Caco-2 (cell line): ENCODE data around the gene SPARCL1. TPM values are rescaled to one million over a fixed set of nuclear protein-coding genes. Genes with fewer than 3 reads are reported as not detected.

Source experiments
- BruUV-seq: library from RNA; stranded (reverse); fragments of 400-500 nt; replicated peaks from 2 replicates; lab custom pipeline; 2021; lab: Mats Ljungman, UMichigan
- CTCF ChIA-PET: fragments of 300-600 bp; sonication (Branson Sonifier 250); formaldehyde crosslinking; loops from one replicate; lab custom pipeline; 2022; ENCODE audit warnings: antibody characterized with exemption; lab: Charles Lee
- POLR2A ChIA-PET: fragments of 300-600 bp; sonication (Branson Sonifier 250); formaldehyde crosslinking; loops from one replicate; lab custom pipeline; 2022; ENCODE audit warnings: antibody characterized with exemption; lab: Charles Lee
- DNase-seq, 2 experiments: peaks; one replicate each; pipeline versions ENCODE4 v3.0.0 to v3.0.0-alpha.2; 2020 to 2022
- H3K27me3 ChIP-seq: replicated peaks from 2 replicates; pipeline ENCODE4 v1.6.0; 2011; ENCODE audit warnings: low read length; ENCODE audit not compliant: control insufficient read depth, insufficient read depth
- H3K36me3 ChIP-seq: 2 replicates; pipeline ENCODE4 v1.5.1; 2011; ENCODE audit warnings: low read length; ENCODE audit not compliant: control insufficient read depth, insufficient read depth
- H3K4me1 ChIP-seq: fragments of 250-450 bp; sonication (Bioruptor Pico); 2 replicates; pipeline ENCODE4 v1.5.1; 2020; ENCODE audit warnings: mild to moderate bottlenecking
- H3K4me3 ChIP-seq: 2 replicates; pipeline ENCODE4 v1.5.1; 2011; ENCODE audit warnings: low read depth, mild to moderate bottlenecking, control low read depth, low read length
- H3K9me3 ChIP-seq: fragments of 250-450 bp; sonication (Bioruptor Pico); 2 replicates; pipeline ENCODE4 v1.5.1; 2020; ENCODE audit warnings: mild to moderate bottlenecking, moderate library complexity
- H3K27ac Mint-ChIP-seq: one replicate; pipeline ENCODE4 v1.8.0; 2022; ENCODE audit warnings: mixed read lengths; ENCODE audit not compliant: unreplicated experiment
- H3K27me3 Mint-ChIP-seq: one replicate; pipeline ENCODE4 v1.8.0; 2022; ENCODE audit warnings: mixed read lengths; ENCODE audit not compliant: insufficient read depth, unreplicated experiment
- H3K36me3 Mint-ChIP-seq: one replicate; pipeline ENCODE4 v1.8.0; 2022; ENCODE audit warnings: mild to moderate bottlenecking, mixed read lengths; ENCODE audit not compliant: insufficient read depth, unreplicated experiment
- H3K4me1 Mint-ChIP-seq: one replicate; pipeline ENCODE4 v1.8.0; 2022; ENCODE audit warnings: low read depth, mixed read lengths; ENCODE audit not compliant: unreplicated experiment
- H3K4me3 Mint-ChIP-seq: one replicate; pipeline ENCODE4 v1.8.0; 2022; ENCODE audit warnings: mild to moderate bottlenecking, moderate library complexity, mixed read lengths; ENCODE audit not compliant: unreplicated experiment
- H3K9me3 Mint-ChIP-seq: one replicate; pipeline ENCODE4 v1.8.0; 2022; ENCODE audit warnings: mixed read lengths; ENCODE audit not compliant: unreplicated experiment
- CTCF ChIP-seq, 2 experiments: fragments of 200-600 bp in 1 of 2; IDR thresholded peaks; 1 replicate in 1 of 2; 2 replicates in 1 of 2; pipeline versions ENCODE4 v1.5.1 to v1.8.0; 2011 to 2022; ENCODE audit warnings: antibody characterized with exemption in 1 of 2, control low read depth in 1 of 2, inconsistent platforms in 1 of 2, low read depth in 1 of 2, low read length in 1 of 2, mild to moderate bottlenecking in 1 of 2, moderate library complexity in 1 of 2; ENCODE audit not compliant: insufficient read depth in 1 of 2, severe bottlenecking in 1 of 2, unreplicated experiment in 1 of 2
- intact Hi-C: fragments of 100-400 bp; cut with micrococcal nuclease; formaldehyde crosslinking; loops from one replicate; pipeline ENCODE4 v1.10.0; 2022; ENCODE audit not compliant: unreplicated experiment
- total RNA-seq: library from RNA; stranded (reverse); gene quantifications from 2 replicates; pipeline ENCODE4 v1.2.3, GENCODE V29; 2022

SPARCL1 gene
- total RNA-seq, 1 experiment from 2014 or later, result 0.18 TPM

GRCh38 chr4:87547016-87547708 lies 18.0 kb upstream of the SPARCL1 start:
- H3K27ac Mint-ChIP-seq, result no peak overlapping the region
- POLR2A ChIA-PET, result no interaction called here
- no TSS peak for BruUV-seq

GRCh38 chr4:87545052-87545451 lies 15.9 kb upstream of the SPARCL1 start:
- H3K9me3 Mint-ChIP-seq, result no peaks in the 10 kb centered on the region
- Histone ChIP-seq H3K4me3 (no peak overlapping the region), H3K27me3 (no peaks in the 10 kb centered on the region), H3K9me3 (no peaks in the 10 kb centered on the region), H3K36me3 (no peaks in the 10 kb centered on the region), H3K4me1 (no peaks in the 10 kb centered on the region)
- H3K27ac Mint-ChIP-seq, result no peak overlapping the region
- no peak for DNase-seq
- no peaks in the 10 kb centered on the region for H3K36me3 Mint-ChIP-seq
- TF ChIP-seq CTCF (IDR thresholded peaks at IDR 0.05; ENCODE audit: insufficient read depth in 1 of 2, low read depth in 1 of 2, low read length in 1 of 2, severe bottlenecking in 1 of 2, unreplicated experiment in 1 of 2), result no peak
- no peak overlapping the region for H3K4me3 Mint-ChIP-seq
- CTCF ChIA-PET, result no interaction called here
- BruUV-seq, result no TSS peak
- H3K4me1 Mint-ChIP-seq, result no peaks in the 10 kb centered on the region
- H3K27me3 Mint-ChIP-seq, result peaks cover 13% of the 10 kb centered on the region
- POLR2A ChIA-PET, result no interaction called here
- intact Hi-C loops, result loop anchor here (10.0 kb wide), 1 partner anchor 100 kb away; no protein-coding TSS in a partner anchor

More at GRCh38 chr4:87547016-87547708, 18.0 kb upstream of the SPARCL1 start:
- Histone ChIP-seq H3K36me3 (no peaks in the 10 kb centered on the region), H3K4me1 (no peaks in the 10 kb centered on the region), H3K4me3 (no peak overlapping the region), H3K9me3 (no peaks in the 10 kb centered on the region), H3K27me3 (no peaks in the 10 kb centered on the region)
- no peak overlapping the region for H3K4me3 Mint-ChIP-seq
- H3K27me3 Mint-ChIP-seq, result peaks cover 17% of the 10 kb centered on the region
- CTCF ChIA-PET, result no interaction called here
- H3K4me1 Mint-ChIP-seq, result no peaks in the 10 kb centered on the region
- no peaks in the 10 kb centered on the region for H3K9me3 Mint-ChIP-seq
- intact Hi-C loops, result loop anchor here (10.0 kb wide), 1 partner anchor 98 kb away; no protein-coding TSS in a partner anchor
- no peak for TF ChIP-seq CTCF (IDR thresholded peaks at IDR 0.05; ENCODE audit: insufficient read depth in 1 of 2, low read depth in 1 of 2, low read length in 1 of 2, severe bottlenecking in 1 of 2, unreplicated experiment in 1 of 2)
- DNase-seq, result no peak
- no peaks in the 10 kb centered on the region for H3K36me3 Mint-ChIP-seq

GRCh38 chr4:87543835-87544461 lies 14.8 kb upstream of the SPARCL1 start:
- Histone ChIP-seq H3K36me3 (no peaks in the 10 kb centered on the region), H3K9me3 (no peaks in the 10 kb centered on the region), H3K4me3 (no peak overlapping the region), H3K27me3 (no peaks in the 10 kb centered on the region), H3K4me1 (no peaks in the 10 kb centered on the region)
- TF ChIP-seq CTCF (IDR thresholded peaks at IDR 0.05; ENCODE audit: insufficient read depth in 1 of 2, low read depth in 1 of 2, low read length in 1 of 2, severe bottlenecking in 1 of 2, unreplicated experiment in 1 of 2), result peak; percentile 39 to 55
- no TSS peak for BruUV-seq
- intact Hi-C loops, result loop anchor here (1.0 to 10.0 kb wide), 2 partner anchors 101 to 295 kb away; no protein-coding TSS in a partner anchor
- CTCF ChIA-PET, result interaction anchor here (0.6 to 1.0 kb wide), 3 partner anchors 240 to 306 kb away, joined by 3 to 6 read pairs (median 5); no protein-coding TSS in a partner anchor
- no peak overlapping the region for H3K4me3 Mint-ChIP-seq
- peaks cover 13% of the 10 kb centered on the region for H3K27me3 Mint-ChIP-seq
- no peak overlapping the region for H3K27ac Mint-ChIP-seq
- no peaks in the 10 kb centered on the region for H3K36me3 Mint-ChIP-seq
- H3K9me3 Mint-ChIP-seq, result no peaks in the 10 kb centered on the region
- peak in 1 of 2 experiments; percentile 29 for DNase-seq
- POLR2A ChIA-PET, result no interaction called here
- H3K4me1 Mint-ChIP-seq, result no peaks in the 10 kb centered on the region
